ENCODE measurements around the gene ISCA2.
"Not testable (repeated sequence)": the region's sequence is repeated elsewhere in the genome, so short reads cannot be mapped to it uniquely, and the experiment has no call there.

Gene ISCA2

DNA sequence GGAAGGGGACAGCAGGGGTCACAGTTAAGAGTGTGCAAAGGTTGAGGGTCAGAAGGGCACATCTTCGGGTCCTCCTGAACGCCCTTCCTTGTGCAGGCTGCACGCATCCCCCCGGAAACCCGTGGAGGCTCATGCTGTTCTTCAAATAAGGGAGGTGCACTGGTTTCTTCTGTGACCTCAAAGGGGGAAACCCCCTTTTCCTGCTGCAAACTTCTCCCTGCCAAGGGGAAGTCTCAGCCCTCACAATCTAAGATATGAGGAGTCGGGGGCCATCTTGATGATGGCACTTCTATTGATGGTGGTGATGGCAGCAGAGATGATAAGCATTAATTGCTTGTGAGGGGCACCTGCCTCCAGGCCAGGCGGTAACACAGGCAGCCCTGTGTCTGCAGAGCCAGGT lies 40.0 kb downstream of the ISCA2 start:
- Histone ChIP-seq H3K27me3 (ENCODE audit: control insufficient read depth, insufficient read depth, low read length) (no peaks in the 10 kb centered on the region), H3K4me3 (ENCODE audit: low read length) (no peak overlapping the region), H3K4me2 (ENCODE audit: low read length) (no peak overlapping the region), H3K9ac (ENCODE audit: low read depth, low read length) (no peak overlapping the region), H3K36me3 (ENCODE audit: insufficient read depth, low read length) (peaks cover 69% of the 10 kb centered on the region), H3K9me3 (replicated peaks; ENCODE audit: low read length) (no peaks in the 10 kb centered on the region), H3K4me1 (ENCODE audit: control insufficient read depth, insufficient read depth, low read length) (no peaks in the 10 kb centered on the region)

DNA sequence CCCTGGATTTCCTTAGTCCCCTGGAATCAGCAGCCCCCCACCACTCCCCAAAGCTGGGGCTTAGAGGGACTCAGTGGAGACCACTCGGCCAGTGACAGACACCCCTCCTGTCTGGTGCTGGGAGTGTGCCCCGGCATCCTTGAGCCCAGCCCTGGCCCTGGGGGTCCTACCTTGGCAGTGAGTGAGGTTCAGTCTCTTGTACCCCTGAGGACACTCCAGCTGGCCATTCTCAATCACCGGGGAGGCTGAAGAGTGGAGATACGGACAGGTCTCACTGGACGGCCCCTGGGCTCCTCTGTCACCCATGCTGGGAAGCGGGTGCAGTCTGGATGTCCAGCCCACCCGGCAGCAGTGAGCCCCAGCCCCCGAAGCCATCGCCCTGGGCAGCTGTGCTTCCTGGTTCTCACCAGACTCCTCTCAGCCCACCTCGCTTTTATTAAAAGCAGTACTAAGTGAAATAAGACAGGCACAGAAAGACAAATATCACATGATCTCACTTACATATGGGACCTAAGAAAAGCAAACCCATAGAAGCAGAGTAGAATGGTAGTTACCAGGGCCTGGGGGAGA lies 42.3 kb downstream of the ISCA2 start:
- Histone ChIP-seq H3K9ac (ENCODE audit: low read depth, low read length) (no peak overlapping the region), H3K9me3 (replicated peaks; ENCODE audit: low read length) (no peaks in the 10 kb centered on the region), H3K4me2 (ENCODE audit: low read length) (no peak overlapping the region), H3K36me3 (ENCODE audit: insufficient read depth, low read length) (peaks cover 69% of the 10 kb centered on the region), H3K4me1 (ENCODE audit: control insufficient read depth, insufficient read depth, low read length) (no peaks in the 10 kb centered on the region), H3K4me3 (ENCODE audit: low read length) (no peak overlapping the region), H3K27me3 (ENCODE audit: control insufficient read depth, insufficient read depth, low read length) (no peaks in the 10 kb centered on the region)

- H3K9ac ChIP-seq (ENCODE audit: low read depth, low read length); H3K4me1 ChIP-seq (ENCODE audit: control insufficient read depth, insufficient read depth, low read length); H3K27me3 ChIP-seq (ENCODE audit: control insufficient read depth, insufficient read depth, low read length); H3K4me2 ChIP-seq (ENCODE audit: low read length); H3K4me3 ChIP-seq (ENCODE audit: low read length); H3K9me3 ChIP-seq (replicated peaks; ENCODE audit: low read length): not testable (repeated sequence)
- H3K36me3 ChIP-seq (ENCODE audit: insufficient read depth, low read length): peaks cover 69% of the 10 kb centered on the region
These were observed 42.8 kb downstream of the ISCA2 start for GRCh38 chr14:74536336-74536735.

DNA sequence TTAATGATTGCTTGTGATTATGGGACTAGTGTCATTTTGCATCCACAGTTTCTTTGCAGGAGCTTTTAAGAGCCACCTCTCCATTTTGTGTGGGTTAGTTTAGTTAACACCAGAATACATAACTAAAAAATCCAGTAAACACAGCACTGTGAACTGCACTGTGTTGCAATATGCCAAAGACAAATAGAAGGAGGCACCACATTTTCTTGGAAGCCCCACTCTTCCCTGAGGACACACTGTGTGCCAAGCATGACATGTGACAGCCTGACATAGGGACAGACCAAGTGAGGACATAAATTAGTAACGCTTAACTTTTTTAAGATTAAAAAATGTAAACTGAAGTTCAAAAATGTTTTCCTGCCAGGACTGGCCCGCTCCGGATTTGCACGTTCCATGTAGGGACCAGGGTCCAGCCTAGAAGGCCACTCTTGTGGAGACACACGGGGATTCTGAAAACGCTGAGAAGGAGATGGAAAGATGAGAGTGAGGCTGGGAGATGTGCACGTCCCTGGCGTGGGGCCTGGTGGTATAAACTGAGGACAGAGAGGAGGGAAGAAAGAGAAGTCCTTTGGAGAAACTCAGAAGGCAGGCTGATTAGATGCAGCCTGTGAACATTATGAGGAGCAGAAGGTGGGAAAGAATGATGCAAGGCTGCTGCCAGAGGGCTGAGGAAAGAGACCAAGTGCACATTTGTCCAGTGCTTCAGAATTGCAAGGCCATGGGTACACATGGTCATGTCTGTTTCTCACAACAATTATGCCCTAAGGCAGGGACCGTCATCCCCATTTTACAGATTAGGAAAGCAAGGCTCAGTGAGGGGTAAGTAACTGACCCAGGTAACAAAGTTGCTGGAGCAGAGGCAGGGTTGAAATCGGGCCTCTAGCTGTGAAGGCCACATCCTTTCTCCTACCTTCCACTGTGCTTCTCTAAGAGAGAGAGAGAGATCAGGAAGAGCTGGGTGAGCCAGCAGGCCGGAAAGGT lies 45.1 kb downstream of the ISCA2 start:
- Histone ChIP-seq H3K4me2 (ENCODE audit: low read length) (no peak overlapping the region), H3K36me3 (ENCODE audit: insufficient read depth, low read length) (peaks cover 63% of the 10 kb centered on the region), H3K9me3 (replicated peaks; ENCODE audit: low read length) (no peaks in the 10 kb centered on the region)

GRCh38 chr14:74539503-74539902 lies 45.9 kb downstream of the ISCA2 start:
- H3K9me3 ChIP-seq (replicated peaks; ENCODE audit: low read length): no peaks in the 10 kb centered on the region
- no peaks in the 10 kb centered on the region for H3K4me1 ChIP-seq (ENCODE audit: control insufficient read depth, insufficient read depth, low read length)
- peaks cover 63% of the 10 kb centered on the region for H3K36me3 ChIP-seq (ENCODE audit: insufficient read depth, low read length)
- no peak overlapping the region for H3K9ac ChIP-seq (ENCODE audit: low read depth, low read length)
- H3K4me3 ChIP-seq (ENCODE audit: low read length): no peak overlapping the region
- H3K4me2 ChIP-seq (ENCODE audit: low read length): no peak overlapping the region
- no peaks in the 10 kb centered on the region for H3K27me3 ChIP-seq (ENCODE audit: control insufficient read depth, insufficient read depth, low read length)

More for the DNA sequence above, 45.1 kb downstream of the ISCA2 start:
- no peaks in the 10 kb centered on the region for H3K4me1 ChIP-seq (ENCODE audit: control insufficient read depth, insufficient read depth, low read length)
- no peak overlapping the region for H3K4me3 ChIP-seq (ENCODE audit: low read length)
- no peaks in the 10 kb centered on the region for H3K27me3 ChIP-seq (ENCODE audit: control insufficient read depth, insufficient read depth, low read length)
- no peak overlapping the region for H3K9ac ChIP-seq (ENCODE audit: low read depth, low read length)

- Histone ChIP-seq H3K4me2 (ENCODE audit: low read length) (no peak overlapping the region), H3K27me3 (ENCODE audit: control insufficient read depth, insufficient read depth, low read length) (no peaks in the 10 kb centered on the region), H3K4me3 (ENCODE audit: low read length) (no peak overlapping the region), H3K36me3 (ENCODE audit: insufficient read depth, low read length) (peaks cover 70% of the 10 kb centered on the region), H3K4me1 (ENCODE audit: control insufficient read depth, insufficient read depth, low read length) (peaks cover 5% of the 10 kb centered on the region), H3K9ac (ENCODE audit: low read depth, low read length) (no peak overlapping the region), H3K9me3 (replicated peaks; ENCODE audit: low read length) (no peaks in the 10 kb centered on the region)
These were observed 47.7 kb downstream of the ISCA2 start for GRCh38 chr14:74541225-74541624.

DNA sequence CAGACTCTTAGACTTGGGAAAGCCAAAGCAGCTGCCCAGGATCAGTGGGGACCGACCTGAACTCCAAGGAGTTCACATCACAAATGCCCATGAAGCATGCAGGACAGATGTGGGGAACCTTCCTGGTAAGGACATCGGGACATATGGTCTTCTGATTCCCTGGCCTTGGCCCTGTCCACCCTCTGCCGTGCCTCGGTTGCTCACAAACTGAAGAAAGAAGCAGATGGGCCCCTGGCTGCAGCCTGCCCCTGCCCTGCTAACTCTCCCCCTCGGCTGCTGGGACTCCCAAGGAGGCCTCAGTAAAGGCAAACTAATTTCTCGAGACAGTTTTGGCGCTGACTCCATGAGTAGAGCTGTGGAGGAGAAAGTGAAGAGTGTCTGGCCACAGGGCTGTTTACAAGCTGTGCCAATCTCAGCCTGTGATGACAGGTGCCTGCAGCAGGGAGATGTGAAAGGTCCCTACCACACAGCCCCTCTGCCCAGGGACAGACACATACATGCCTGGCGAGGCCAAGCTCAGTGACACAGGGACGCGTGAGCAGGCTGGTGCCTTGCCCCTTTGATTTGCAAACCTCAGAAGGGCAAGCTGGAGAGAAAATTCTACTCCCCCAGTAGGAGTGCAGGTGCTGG lies 48.6 kb downstream of the ISCA2 start:
- Histone ChIP-seq H3K9me3 (replicated peaks; ENCODE audit: low read length) (no peaks in the 10 kb centered on the region), H3K4me2 (ENCODE audit: low read length) (no peak overlapping the region), H3K27me3 (ENCODE audit: control insufficient read depth, insufficient read depth, low read length) (no peaks in the 10 kb centered on the region), H3K4me1 (ENCODE audit: control insufficient read depth, insufficient read depth, low read length) (peaks cover 14% of the 10 kb centered on the region), H3K9ac (ENCODE audit: low read depth, low read length) (no peak overlapping the region), H3K4me3 (ENCODE audit: low read length) (no peak overlapping the region), H3K36me3 (ENCODE audit: insufficient read depth, low read length) (peaks cover 79% of the 10 kb centered on the region)

DNA sequence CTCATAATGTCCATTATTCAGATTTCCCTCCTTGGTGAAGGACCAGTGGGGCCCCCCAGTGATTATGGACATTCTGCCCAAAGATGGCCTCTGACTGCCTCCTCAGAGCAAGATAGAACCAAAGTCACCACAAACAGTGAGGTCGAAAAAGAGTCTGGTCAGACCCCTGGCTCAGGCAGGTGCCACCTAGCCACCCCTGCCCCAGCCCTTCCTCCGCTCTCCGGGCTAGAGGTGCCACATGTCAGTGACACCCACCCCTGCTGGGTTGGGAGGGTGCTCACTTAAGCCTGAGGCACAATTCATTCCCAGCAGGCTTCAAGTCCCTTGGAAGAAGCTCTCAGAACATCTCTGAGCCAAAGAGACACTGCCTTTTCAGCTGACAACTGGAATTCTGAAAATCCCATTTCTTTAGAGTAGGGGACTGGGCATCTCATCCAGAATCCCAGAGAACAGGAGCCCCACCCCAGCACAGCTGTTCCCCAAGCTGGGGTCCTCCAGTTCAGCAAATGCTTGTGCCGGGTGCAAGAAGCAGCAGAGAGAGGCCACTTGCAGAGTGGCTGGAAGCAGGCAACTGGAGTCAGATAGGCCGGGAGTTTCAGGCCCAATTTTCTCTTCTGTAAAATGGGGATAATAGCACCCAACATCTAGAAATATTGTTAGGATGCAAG lies 50.3 kb downstream of the ISCA2 start:
- Histone ChIP-seq H3K4me1 (ENCODE audit: control insufficient read depth, insufficient read depth, low read length) (peaks cover 27% of the 10 kb centered on the region), H3K36me3 (ENCODE audit: insufficient read depth, low read length) (peaks cover 86% of the 10 kb centered on the region), H3K9me3 (replicated peaks; ENCODE audit: low read length) (no peaks in the 10 kb centered on the region), H3K4me3 (ENCODE audit: low read length) (no peak overlapping the region), H3K9ac (ENCODE audit: low read depth, low read length) (no peak overlapping the region), H3K27me3 (ENCODE audit: control insufficient read depth, insufficient read depth, low read length) (no peaks in the 10 kb centered on the region), H3K4me2 (ENCODE audit: low read length) (no peak overlapping the region)

GRCh38 chr14:74545386-74545785 lies 51.8 kb downstream of the ISCA2 start:
- Histone ChIP-seq H3K4me3 (ENCODE audit: low read length) (no peak overlapping the region), H3K4me2 (ENCODE audit: low read length) (no peak overlapping the region), H3K9ac (ENCODE audit: low read depth, low read length) (no peak overlapping the region), H3K36me3 (ENCODE audit: insufficient read depth, low read length) (peaks cover 86% of the 10 kb centered on the region), H3K9me3 (replicated peaks; ENCODE audit: low read length) (no peaks in the 10 kb centered on the region), H3K27me3 (ENCODE audit: control insufficient read depth, insufficient read depth, low read length) (no peaks in the 10 kb centered on the region), H3K4me1 (ENCODE audit: control insufficient read depth, insufficient read depth, low read length) (peaks cover 39% of the 10 kb centered on the region)

GRCh38 chr14:74546416-74546815 lies 52.9 kb downstream of the ISCA2 start:
- Histone ChIP-seq H3K9me3 (replicated peaks; ENCODE audit: low read length) (no peaks in the 10 kb centered on the region), H3K9ac (ENCODE audit: low read depth, low read length) (no peak overlapping the region), H3K36me3 (ENCODE audit: insufficient read depth, low read length) (peaks cover 91% of the 10 kb centered on the region), H3K4me1 (ENCODE audit: control insufficient read depth, insufficient read depth, low read length) (peaks cover 40% of the 10 kb centered on the region), H3K27me3 (ENCODE audit: control insufficient read depth, insufficient read depth, low read length) (no peaks in the 10 kb centered on the region), H3K4me2 (ENCODE audit: low read length) (peak overlapping the region; percentile 7), H3K4me3 (ENCODE audit: low read length) (no peak overlapping the region)
